Measurements from ENCODE around the gene EXOC6B. TPM values are rescaled to one million over a fixed set of nuclear protein-coding genes. Genes with fewer than 3 reads are reported as not detected.

EXOC6B gene
- total RNA-seq, 1 donor from 2014 or later = 45.3 TPM

DNA sequence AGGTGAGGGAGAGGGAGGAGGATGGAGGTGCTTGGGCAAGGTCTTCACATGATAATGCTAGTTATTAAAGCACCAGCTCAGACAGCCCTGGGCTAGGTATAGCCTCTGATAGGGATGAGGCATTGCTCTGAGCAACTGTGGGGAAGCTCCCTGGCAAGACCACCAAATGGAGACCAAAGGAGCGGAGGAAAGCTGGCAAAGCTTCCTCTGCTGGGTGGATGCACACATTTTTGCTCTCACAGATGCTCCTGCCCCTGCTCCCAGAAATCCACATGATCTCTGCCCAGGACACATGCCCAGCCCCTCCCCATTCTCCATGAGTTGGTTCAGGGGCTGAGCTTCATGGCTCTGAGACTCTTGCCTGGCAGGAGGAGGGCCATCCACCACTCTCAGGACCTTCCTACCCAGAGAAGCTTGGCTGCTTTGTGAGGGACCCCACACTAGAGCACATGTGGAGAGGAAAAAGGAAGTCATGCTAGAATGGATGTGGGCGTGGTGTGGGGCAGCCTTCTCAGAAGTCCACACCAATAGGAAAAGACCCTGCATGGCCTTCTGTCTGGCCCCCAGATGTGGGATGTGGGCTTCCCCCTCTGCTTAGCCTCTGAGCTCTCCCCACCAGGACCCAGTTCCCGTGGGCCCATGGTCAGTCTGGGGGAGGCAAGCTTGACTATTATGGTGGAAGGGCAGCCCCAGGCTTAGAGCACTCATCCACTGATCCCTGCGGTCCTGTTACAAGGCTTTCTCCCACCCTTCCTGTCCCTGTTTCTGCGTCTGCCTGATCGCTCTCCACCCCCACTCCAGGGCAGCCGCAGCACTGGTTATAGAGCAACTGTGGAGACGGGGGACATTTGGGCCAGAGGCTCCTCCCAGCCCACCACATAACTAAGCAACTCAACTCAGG, 667.7 kb downstream of the EXOC6B start:
- no peak for DNase-seq

DNA sequence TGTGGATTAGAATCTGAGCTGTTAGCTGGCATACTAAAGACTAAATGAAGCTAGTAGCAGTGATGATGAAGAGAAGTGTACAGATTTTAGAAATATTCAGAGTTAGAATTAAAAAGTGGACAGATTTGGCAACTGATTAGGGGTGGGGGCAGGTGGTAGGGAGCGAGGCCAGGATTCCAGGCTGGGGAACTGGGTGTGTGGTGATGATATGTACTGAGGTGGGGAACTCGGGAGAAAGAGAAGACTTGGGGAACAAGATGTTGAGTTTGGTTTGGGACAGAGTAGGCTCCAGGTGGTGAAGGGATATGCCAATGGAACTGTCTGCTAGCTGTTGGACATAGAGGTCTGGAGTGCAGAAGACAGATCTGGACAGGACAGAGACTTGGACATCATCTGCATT, 669.0 kb downstream of the EXOC6B start:
- no peak for DNase-seq

DNA sequence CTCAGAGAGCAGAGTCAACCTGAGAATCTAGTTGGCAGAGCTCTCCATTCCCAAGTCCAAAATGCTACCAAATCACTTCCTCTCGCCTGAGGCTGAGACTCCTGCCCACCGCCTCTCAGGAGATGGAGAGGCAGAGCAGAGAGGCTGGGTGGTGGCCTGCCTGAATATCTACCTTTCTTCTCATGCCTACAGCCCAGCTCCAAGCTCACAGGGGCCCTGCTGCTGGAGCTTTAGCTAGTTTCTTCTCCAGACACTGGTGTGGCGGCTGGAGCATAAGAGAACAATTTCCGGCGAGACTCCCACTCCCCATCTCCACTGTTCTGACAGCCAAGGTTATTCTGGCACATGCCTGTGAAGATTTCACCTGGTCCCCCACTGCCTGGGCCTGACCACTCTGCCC, 670.1 kb downstream of the EXOC6B start:
- no peak for DNase-seq

DNA sequence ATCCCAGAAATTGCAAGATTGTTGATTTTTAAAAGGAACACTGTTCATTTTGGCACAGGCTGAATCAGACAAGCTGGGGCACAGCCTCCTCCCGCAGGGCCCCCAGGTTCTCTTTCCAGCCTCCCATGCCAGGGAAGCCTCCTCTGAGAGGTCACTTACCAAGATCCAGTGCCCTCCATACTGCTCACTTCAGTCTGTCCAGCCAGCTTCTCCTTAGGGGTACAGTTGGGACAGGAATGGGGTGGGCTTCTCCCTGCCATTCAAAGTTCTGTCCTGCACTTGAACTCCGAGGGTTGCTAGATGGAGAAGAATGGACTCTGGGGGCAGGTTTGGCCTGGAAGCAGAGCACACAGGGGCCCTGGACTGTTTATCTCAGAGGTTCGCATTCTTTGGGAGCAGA, 670.7 kb downstream of the EXOC6B start:
- DNase-seq = no peak

DNA sequence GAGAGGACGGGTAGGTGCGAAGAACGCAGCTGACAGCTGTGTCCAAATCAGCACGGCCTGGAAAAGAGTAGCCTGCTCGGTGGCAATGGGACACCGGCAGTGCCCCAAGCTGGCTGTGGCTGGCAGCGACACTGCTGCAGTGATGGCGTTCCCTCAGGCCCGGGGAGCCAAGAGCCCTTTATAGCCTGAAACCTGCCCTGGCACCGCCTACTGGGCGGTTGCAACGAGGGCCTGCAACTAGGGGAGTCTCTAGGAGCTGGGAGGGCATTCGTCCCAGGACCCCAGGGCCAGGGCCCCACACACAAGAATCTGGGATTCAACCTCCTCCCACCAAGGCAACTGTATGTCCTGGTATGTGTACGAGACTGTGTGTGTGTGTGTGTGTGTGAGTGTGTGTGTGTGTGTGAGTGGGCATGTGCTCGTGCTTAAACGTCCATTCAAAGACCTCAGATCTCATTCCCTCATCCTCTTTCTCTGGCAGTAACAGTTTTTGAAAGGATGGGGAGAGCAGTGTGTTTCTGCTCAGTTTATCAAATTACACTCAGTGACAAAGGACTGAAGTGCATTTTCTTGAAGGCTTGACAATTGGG, 671.4 kb downstream of the EXOC6B start:
- no peak for DNase-seq

DNA sequence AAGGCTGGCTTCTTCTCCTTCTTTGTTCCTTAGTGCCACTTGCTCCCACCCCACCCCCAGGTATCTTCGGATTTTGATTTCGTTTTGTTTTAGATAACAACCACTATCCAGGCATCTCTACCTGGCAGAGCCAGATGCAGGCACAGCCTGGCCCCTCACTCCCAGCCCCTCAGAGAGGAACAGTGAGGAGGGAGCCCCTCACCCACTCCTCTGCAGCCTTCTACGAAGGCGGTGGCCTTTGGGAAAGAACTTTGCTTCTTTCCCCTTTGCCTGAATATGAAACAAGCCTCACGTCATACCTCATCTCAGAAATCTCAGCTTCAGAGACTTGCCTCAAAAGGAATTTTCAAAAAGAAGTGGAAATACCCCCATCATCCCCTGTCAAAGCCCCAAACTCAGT, 671.9 kb downstream of the EXOC6B start:
- DNase-seq = no peak

DNA sequence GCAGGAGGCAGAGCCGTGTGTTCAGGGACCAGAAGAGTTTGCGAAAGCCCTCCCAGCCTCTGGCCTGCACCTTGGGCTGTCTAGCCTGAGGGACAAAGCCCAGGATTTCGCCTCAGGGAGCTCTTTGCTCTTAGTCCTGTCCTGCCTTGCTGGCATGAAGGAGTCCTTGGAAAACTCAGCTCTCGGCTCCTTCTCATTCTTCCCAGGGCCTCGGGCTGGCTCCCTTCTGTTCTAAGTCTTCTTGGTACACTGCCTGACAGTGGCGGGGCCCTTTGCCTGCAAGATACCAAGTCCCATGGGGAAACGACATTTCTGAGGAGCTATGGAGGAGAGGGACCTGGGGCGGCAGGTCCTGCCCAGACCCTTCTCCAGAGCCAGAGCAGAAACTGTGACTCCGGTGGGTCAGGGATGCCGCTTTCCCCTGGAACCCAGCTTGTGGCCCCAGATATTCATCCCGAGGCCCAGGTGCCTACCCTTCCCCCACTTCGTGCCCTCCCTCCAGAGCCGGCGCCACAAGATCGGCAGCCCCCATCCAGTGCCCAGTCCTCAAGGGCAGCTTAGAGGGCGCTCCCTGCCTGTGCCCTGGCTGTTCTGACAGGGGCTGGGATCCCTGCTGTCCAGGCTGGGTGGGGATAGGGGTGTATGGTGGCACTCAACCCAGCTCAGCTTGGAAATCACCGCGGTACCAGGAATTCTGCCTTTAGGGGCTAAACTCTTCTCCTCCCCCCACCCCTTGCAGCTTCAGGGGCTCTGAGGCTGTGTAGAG, 672.6 kb downstream of the EXOC6B start:
- no peak for DNase-seq

DNA sequence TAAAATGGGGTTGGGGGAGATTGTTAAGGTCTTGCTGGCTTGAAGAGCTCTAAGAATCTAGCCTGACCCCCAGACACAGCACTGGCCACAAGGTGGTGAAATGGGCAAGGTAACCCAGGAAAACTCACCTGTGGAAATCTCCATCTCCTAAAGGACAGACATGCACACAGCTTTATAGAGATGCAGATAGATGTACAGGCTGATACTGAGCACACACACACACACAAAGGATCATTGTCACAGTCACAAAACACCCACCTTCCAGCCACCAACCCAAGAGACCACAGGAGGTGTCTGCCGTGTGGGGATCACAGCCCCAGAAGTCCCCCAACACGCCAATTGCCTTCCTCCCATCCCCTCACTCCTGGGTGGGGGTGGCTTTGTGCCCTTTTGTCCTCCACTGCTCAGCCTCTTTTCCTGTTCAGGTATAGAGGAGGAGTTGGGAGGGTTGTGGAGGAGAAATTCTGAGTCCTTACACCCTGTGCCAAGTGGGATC, 674.9 kb downstream of the EXOC6B start:
- DNase-seq = no peak

DNA sequence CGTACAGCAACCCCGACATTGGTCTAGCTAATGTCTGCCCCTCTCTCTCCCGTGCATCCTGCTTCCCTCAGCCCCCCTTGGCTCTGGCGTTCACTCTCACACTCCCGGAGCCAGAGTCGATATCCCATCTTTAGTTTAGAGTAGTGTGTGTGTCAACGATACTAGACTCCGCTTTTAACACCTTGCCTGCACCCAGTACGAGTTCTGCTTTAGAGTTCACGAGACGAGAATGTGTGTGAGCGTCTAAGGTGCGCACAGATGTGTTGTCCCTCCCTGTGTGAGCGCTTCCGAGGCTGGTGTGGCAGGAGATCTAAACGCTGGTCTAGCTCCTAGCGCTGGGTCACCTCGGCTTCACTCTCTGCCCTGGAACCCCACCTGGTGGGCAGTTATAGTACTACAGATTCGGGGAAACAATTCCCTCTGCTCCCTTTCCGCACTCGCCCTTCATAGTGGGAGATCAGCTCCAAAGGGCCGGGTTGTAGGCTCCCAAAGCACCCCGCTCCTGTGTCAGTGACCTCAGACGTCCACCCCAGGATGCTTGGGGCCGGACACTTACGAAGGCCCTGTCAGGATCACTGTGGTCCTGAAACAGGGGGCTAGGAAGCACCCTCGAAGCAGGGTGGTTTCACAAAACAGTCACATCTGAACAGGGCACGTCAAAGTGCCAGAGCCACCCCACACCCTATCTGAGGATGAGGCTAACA, 675.5 kb downstream of the EXOC6B start:
- DNase-seq = peak; percentile 86

DNA sequence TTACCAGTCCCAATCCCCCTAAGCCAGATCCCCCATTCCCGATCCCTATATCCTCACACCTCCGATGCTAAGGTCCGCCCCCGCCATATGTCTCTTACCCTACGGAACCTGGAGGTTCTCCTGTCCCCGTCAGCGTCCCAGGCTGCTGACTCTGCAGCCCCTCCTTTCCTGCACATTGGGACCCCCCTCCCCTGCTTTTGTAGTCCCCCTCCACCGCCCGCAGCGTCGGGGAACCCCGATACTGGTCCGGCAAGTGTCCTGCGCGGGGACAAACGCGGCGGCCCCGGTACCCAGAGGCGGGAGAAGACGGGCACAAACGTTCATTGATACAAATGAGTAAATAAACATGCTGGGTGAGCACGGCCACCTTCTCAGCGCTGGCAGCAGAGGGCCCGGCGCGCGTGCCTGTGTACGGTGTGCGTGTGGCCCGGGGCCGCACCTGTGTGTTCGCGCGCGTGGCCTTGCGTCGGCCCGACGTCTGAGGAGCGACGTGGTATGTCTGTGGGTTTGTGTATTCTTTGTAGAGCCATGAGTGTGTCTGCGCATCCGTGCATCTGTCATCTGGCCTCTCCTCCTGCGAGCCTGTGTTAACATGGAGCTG, 676.2 kb downstream of the EXOC6B start:
- no peak for DNase-seq

DNA sequence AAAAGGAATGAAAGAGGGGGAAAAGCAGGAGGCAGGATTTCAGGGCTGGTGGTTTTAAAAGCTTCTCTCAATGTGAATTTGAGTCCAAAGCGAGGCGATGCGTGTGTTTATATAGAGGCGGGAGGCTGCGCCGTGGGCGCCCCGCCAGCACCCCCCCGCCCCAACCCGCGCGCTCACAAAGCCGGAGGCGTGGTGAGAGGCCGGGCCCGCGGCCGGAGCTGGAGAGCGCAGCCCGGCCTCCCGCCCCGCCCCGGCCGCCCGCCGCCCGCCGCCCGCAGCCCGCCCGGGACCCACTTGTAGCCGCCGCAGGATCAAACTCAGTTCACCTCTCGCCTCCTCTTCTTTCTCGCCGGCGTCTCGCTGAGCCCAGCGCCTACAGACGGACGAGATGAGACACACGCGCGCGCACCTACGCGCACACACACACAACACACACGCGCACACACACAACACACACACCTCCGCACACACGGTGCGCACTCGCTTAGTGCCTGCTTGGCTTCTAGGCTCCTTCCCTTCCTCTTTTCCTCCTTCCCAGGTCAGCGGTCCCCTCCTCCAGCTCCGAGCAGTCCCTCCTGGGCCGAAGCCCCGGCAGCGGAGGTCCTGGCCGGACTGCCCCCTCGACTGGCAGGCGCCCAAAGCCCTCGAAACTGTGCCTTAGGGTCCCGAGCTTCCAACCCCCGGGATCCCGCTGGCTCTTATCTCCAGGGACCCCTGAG, 676.8 kb downstream of the EXOC6B start:
- DNase-seq = peak; percentile 41

DNA sequence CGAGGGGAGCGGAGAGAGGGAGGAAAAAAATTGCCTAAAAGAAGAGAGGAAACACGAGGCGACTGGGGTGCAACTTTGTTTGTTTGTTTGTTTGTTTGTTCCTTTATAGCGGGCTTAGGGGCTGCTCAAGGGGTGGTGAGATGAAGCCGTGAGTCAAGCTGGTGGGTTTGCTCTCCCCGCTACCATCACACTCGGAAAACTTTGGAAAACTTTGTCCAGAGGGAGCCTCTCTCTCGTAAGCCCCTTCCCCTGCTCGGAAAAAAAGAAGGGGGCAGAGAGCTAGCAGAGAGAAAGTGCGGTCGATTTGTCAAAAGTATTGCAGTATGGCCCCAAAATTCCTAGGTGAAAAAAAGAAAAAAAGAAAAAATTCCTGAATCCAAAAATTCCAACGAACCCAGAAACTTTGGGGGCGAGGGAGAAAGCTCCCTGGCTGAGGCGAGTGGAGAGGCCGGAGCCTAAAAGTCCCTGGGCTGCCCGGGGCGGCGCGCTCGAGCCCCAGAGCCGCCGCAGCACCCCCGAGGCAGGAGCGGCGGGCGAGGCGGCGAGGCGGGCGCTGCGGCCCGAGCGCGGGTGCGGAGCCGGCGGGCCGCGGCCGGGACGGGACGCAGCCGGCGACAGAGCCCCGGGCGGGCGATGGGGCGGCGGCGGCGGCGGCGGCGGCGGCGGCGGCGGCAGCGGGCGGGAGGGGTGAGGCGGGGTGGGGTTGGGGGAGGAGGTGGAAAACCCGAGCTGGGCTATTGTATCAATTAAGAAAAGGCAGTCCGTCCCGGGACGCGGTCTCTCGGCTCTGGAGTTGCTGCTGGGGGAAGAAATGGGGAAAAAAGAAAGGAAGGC, 677.6 kb downstream of the EXOC6B start:
- DNase-seq = no peak

DNA sequence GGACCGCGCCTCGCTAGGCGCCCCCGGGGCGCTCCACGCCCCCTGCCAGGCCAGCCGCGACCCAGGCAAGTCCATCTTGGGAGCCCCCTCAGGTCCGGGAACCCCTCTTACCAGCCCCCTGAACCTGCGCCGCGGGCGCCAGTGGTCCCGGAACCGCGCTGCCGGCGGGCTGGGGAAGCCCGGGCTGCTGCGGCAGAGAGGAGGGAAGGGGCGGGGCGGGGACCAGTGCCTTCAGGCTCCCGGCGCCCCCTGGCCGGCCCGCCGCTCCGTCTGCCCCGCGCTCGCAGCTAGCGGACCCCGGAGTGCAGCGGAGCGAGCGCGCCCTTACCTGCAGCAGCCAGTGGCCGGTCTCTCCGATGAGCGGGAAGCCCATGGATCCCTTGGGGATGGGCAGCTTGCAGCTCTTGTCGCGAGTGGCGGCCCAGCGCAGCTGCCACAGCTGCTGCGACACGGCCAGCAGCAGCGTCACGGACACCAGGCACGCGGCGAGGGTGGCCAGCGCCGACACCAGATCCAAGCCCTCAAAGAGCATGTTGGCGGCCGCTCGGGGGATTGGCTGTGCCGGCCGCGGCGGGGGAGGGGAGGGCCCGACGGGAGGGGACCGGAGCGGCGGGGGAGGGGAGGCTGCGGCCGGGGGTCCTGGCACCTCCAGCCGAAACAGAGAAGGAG, 678.4 kb downstream of the EXOC6B start, which contains the start of gene CYP26B1:
CYP26B1 (minus strand) TSS at position 560 of the 669 bp plus-strand sequence; CDS start at position 532, 28 bp downstream.
- DNase-seq = no peak

DNA sequence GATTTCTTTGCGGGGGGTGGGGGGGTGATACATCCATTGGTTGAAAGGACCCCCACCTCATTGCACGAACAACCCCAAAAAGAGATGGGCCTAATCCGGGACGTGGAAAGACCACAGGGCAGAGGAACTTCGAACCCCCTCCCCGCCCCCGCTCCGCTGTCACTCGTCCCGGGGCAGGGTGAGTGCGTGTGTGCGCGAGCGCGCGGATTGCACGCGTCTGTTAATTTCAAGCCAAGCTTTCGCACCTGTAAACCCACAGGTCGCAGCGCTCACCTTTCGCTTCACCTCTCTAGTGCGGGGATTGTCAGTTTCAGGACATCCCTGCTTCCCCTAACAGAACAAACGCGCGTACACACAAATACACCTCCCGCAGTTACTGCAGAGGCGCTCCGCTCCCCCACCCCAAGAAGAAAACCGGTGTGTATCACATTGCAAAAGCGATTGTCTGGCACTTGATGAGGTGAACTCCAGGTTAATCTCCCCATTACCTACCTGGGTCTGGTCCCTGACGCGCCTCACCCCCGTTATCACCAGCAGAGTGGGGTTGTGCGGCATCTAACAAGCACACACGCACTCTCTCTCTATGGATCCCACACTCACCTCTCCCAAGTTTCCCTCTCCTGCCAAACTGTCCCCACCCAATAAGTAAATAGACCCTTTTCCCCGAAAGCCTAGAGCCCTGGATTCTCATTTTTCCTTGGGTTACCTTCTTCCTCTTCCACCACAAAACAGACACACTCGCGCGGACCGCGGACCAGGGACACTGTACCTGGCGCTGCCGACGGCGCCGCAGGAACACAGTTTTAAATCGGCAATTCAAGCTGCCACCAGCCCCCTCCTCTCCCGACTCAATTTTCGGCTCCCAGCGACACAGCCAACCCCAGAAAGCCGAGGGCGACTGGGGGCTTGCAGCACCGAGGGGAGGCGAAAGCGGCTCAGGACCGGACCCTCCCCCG, 679.2 kb downstream of the EXOC6B start:
- no peak for DNase-seq

DNA sequence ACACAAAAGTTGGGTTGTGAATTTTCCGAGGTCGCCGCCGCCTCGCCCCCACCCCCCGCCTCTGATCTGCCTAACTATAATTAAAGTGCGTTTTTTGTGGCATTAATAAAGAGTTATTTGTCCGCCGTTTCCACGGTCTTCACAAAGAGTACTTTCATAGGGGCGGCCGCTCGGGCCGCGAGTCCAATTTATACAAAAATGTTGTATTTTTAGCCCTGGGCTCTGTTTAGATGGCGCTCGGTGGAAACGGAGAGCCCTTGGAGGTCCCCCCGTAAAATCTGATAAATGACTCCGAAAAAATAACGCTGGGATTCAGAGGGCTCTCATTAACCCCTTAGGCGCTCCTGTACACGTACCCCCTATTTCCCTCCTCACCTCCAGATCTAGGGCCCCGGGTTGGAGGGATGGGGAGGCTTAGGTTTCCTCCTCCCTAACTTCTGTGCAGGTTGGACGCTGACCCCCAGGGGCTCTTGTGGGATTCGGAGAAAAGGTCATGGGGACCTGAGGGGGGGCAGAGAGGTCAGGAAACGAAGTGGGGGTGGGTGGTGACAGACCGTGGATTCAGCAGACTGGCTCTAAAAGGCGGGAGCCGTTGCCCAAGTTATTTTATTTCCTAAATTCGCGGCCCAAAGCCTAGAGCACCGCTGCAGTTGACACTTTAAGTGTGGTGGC, 680.0 kb downstream of the EXOC6B start:
- DNase-seq = no peak

DNA sequence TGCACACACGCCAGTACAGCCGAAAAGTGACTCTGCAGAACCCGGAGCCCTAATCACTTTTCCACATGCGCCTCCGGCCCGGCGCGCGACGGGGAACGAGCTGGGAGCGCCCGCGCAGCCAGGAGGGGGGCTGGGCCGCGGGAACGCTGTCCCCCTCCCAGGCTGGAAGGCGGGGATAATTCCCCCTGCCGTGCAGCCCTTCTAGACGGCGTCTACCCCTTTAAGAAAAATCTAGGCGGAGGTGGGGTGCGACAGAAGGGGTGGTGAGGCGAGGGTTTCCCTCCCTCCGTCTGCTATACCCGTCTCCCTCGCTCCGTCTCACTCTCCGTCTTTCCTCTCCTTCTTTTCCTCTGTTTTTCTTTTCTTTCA, 680.6 kb downstream of the EXOC6B start:
- DNase-seq = peak; percentile 81

DNA sequence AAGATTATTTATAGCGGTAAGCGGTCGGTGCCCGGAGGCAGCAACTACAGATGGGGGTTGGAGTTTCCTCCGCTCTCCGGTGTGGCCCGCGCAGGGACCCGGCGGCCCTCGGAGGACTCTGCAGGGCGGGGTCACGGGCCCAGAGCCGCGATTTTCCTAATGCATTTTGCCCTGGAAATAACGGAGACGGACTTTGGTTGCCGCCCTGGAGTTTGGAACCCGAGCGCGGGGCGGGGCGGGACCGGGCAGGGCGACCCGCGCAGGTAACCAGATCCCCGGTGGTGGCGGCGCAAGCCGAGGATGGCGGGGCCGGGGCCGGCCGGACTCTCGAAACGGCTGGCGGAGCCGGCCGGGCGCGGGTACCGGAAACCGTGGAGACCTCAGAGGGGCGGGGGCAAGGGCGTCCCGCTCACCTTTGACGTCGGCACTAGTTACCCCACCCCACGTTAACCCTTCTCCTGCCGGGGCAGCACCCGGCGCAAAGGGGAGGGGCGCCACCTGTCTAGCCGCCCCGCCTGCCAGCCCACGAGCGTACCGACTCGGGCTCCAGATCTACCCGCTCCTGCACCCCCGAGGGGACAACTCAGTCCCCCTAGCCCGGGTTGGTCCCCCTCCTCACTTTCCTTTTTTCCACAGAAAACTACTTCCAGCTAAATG, 681.1 kb downstream of the EXOC6B start:
- DNase-seq = peak; percentile 54

Measured in skin of body (tissue), 2 donors.